Rectal smooth muscle tissue (tissue), 1 donor: ENCODE results near the gene SHC2.
"Not testable (repeated sequence)": the region's sequence is repeated elsewhere in the genome, so short reads cannot be mapped to it uniquely, and the experiment has no call there.

Experiments used
- H3K27ac ChIP-seq: one replicate; pipeline ENCODE4 v1.7.0; 2013; ENCODE audit warnings: low read depth, low read length, inconsistent platforms
- H3K27me3 ChIP-seq: one replicate; pipeline ENCODE4 v1.7.0; 2013; ENCODE audit warnings: low read length; ENCODE audit not compliant: control insufficient read depth, insufficient read depth
- H3K36me3 ChIP-seq: one replicate; pipeline ENCODE4 v1.7.0; 2013; ENCODE audit warnings: low read length; ENCODE audit not compliant: control insufficient read depth, insufficient read depth
- H3K4me1 ChIP-seq: one replicate; pipeline ENCODE4 v1.7.0; 2013; ENCODE audit warnings: low read length; ENCODE audit not compliant: control insufficient read depth, insufficient read depth
- H3K4me3 ChIP-seq: one replicate; pipeline ENCODE4 v1.7.0; 2013; ENCODE audit warnings: low read length
- H3K9ac ChIP-seq: one replicate; pipeline ENCODE4 v1.7.0; 2013; ENCODE audit warnings: low read length

SHC2 gene

GRCh38 chr19:434152-434960, 26.5 kb downstream of the SHC2 start:
- Histone ChIP-seq H3K4me3 (no peak overlapping the region), H3K4me1 (no peaks in the 10 kb centered on the region), H3K36me3 (peaks cover 2% of the 10 kb centered on the region), H3K27me3 (no peaks in the 10 kb centered on the region), H3K27ac (no peak overlapping the region), H3K9ac (no peak overlapping the region)

DNA sequence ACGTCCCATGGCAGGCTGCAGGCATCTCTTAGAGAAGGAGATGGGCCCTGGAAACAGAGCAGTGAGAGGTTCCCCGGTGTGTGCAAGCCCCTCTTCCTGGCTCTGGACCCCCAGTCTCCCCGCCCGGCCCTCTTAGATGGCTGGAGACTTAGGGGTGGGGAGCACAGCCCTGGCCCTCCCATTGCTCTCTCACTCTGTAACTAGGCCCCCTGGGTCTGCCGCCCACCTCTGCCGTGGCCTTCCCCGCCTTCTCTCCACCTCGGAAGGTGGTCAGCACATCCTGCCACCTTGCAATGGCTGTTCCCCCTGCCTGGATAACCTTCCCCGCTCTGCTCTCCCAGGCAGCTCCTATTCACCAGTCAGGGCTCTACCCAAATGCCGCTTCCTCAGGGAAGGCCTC, 30.1 kb downstream of the SHC2 start:
- H3K27me3 ChIP-seq = no peaks in the 10 kb centered on the region
- H3K36me3 ChIP-seq = peaks cover 5% of the 10 kb centered on the region
- H3K27ac ChIP-seq = no peak overlapping the region
- H3K4me3 ChIP-seq = no peak overlapping the region
- no peaks in the 10 kb centered on the region for H3K4me1 ChIP-seq
- no peak overlapping the region for H3K9ac ChIP-seq

GRCh38 chr19:428149-428548, 32.7 kb downstream of the SHC2 start:
- Histone ChIP-seq H3K27ac (no peak overlapping the region), H3K4me3 (no peak overlapping the region), H3K36me3 (peaks cover 3% of the 10 kb centered on the region), H3K9ac (no peak overlapping the region), H3K4me1 (no peaks in the 10 kb centered on the region), H3K27me3 (no peaks in the 10 kb centered on the region)

- not testable (repeated sequence) for H3K27me3 ChIP-seq, H3K36me3 ChIP-seq, H3K4me3 ChIP-seq, H3K4me1 ChIP-seq, H3K9ac ChIP-seq, H3K27ac ChIP-seq
Measured at GRCh38 chr19:427675-428074, 33.2 kb downstream of the SHC2 start.

DNA sequence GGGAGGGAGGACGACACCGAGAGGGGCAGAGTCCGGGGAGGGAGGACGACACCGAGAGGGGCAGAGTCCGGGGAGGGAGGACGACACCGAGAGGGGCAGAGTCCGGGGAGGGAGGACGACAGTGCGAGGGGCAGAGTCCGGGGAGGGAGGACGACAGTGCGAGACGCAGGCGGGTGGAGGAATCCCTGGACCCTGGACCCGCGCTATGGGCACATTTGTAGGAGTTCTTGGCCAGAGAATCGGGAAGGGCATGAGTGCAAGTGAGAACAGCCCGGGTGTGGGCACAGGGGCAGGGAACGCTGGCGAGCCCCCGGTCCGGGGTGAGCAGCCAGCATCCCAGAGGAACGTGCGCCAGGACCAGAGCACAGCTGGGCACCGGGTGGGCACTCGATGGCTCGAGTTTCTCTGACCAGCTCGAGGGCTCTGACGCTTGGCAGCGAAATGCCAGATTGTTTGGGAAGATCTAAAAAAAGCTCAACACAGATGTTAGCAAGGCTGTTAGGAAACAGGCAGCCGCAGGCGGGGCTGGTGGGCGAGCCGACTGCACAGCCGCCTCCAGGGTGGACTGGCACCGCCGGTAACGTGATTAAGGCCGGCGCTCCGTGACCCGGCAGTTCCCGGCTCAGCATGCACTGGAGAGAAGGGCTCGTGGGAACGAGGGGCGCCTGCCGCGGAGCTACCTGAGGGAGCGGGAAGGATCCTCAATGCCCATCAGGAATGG, 33.9 kb downstream of the SHC2 start:
- Histone ChIP-seq H3K4me1 (no peaks in the 10 kb centered on the region), H3K4me3 (no peak overlapping the region), H3K27me3 (no peaks in the 10 kb centered on the region), H3K27ac (no peak overlapping the region), H3K36me3 (peaks cover 3% of the 10 kb centered on the region), H3K9ac (no peak overlapping the region)

- no peak overlapping the region for H3K4me3 ChIP-seq
- peaks cover 3% of the 10 kb centered on the region for H3K36me3 ChIP-seq
- H3K9ac ChIP-seq = no peak overlapping the region
- no peaks in the 10 kb centered on the region for H3K27me3 ChIP-seq
- no peak overlapping the region for H3K27ac ChIP-seq
- H3K4me1 ChIP-seq = no peaks in the 10 kb centered on the region
Measured at GRCh38 chr19:425056-425455, 35.8 kb downstream of the SHC2 start.

- Histone ChIP-seq H3K4me3 (no peak overlapping the region), H3K27me3 (no peaks in the 10 kb centered on the region), H3K36me3 (peaks cover 3% of the 10 kb centered on the region), H3K9ac (no peak overlapping the region), H3K27ac (no peak overlapping the region), H3K4me1 (no peaks in the 10 kb centered on the region)
Measured at GRCh38 chr19:424546-424945, 36.3 kb downstream of the SHC2 start.

DNA sequence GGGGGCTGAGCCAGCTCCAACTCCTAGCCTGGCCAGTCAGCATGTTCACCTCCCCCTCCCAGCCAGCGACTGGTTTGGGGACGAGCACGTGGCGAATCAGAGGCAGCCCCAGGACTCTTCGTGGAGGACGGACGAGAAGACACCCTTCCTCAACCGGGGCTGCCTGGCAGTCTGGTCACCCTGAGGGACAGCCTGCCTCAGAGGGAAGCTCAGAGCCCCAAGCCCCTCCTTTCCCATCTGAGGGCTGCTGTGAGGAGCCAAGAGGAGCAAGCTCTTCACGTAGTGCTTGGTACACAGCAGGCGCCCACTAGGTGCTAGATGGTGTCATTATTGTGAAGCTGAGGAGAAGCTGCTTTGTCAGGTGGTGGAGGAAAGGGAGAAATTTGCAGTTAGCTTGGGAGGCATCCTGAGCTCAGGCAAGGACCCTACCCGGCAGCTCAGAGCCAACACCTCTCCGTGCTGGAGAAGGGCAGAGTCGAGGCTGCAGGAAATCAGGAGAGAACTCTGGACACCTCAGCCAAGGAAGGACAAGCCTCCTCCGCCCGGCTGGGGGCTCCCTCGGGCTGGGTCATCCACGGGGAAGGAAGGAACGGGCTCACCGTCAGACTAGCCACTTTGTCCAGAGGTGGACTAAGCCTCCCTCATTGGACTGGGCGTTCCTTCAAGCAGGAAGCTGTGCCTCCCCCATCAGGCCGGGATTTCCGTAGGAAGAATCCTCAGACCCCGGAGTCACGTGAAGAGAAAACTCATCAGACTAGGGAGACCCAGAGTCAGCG, 37.0 kb downstream of the SHC2 start:
- Histone ChIP-seq H3K4me3 (no peak overlapping the region), H3K4me1 (no peaks in the 10 kb centered on the region), H3K27ac (no peak overlapping the region), H3K36me3 (peaks cover 3% of the 10 kb centered on the region), H3K9ac (no peak overlapping the region), H3K27me3 (no peaks in the 10 kb centered on the region)

- H3K4me3 ChIP-seq, H3K27me3 ChIP-seq, H3K27ac ChIP-seq, H3K4me1 ChIP-seq, H3K9ac ChIP-seq, H3K36me3 ChIP-seq: not testable (repeated sequence)
Measured at GRCh38 chr19:422917-423226, 38.0 kb downstream of the SHC2 start.

- Histone ChIP-seq H3K27me3 (no peaks in the 10 kb centered on the region), H3K4me3 (no peak overlapping the region), H3K27ac (no peak overlapping the region), H3K36me3 (no peaks in the 10 kb centered on the region), H3K4me1 (no peaks in the 10 kb centered on the region), H3K9ac (no peak overlapping the region)
Measured at GRCh38 chr19:422213-422916, 38.5 kb downstream of the SHC2 start.

- no peak overlapping the region for H3K9ac ChIP-seq
- no peaks in the 10 kb centered on the region for H3K27me3 ChIP-seq
- no peaks in the 10 kb centered on the region for H3K36me3 ChIP-seq
- H3K27ac ChIP-seq = no peak overlapping the region
- H3K4me3 ChIP-seq = no peak overlapping the region
- H3K4me1 ChIP-seq = no peaks in the 10 kb centered on the region
Measured at GRCh38 chr19:419721-420515, 40.9 kb downstream of the SHC2 start.
